HG03097 (cell line): ENCODE measurements around the gene MIAT.

Experiments used
- ATAC-seq: cut with Tn5 transposase; IDR thresholded peaks from one replicate; pipeline ENCODE4 v1.9.1; 2021; ENCODE audit not compliant: unreplicated experiment, low FRiP score

The MIAT gene

GRCh38 chr22:26718905-26719304 lies 61.5 kb downstream of the MIAT start:
- no peak for ATAC-seq

- ATAC-seq: no peak
Measured at GRCh38 chr22:26722159-26722558, 64.8 kb downstream of the MIAT start.

- ATAC-seq: no peak
Measured at GRCh38 chr22:26724414-26724813, 67.0 kb downstream of the MIAT start.

DNA sequence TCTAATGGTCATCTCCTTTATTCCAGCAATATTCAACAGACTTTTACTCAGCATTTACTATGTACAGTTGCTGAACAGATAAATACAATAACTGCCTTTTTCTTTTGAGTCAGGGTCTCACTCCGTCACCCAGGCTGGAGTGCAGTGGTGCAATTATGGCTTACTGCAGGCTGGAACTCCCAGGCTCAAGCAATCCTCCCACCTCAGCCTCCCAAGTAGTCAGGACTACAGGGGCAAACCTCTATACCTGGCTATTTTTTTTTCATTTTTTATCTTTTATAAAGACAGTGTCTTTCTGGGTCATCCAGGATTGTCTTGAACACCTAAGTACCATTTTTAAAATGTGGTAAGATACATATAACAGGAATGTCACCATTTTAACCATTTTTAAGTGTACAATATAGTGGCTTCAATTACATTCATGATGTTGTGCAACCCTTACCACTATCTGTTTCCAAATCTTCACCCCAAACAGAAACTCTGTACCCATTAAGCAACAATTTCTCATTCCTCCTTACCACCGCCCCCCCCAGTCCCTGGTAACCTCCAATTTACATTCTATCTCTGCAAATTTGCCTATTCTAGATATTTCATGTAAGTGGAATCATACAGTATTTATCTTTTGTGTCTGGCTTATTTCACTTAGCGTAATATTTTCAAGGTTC lies 67.8 kb downstream of the MIAT start:
- no peak for ATAC-seq
